ENCODE results near the gene PCDHB8.
"Not testable (repeated sequence)": the region's sequence is repeated elsewhere in the genome, so short reads cannot be mapped to it uniquely, and the experiment has no call there.

DNA sequence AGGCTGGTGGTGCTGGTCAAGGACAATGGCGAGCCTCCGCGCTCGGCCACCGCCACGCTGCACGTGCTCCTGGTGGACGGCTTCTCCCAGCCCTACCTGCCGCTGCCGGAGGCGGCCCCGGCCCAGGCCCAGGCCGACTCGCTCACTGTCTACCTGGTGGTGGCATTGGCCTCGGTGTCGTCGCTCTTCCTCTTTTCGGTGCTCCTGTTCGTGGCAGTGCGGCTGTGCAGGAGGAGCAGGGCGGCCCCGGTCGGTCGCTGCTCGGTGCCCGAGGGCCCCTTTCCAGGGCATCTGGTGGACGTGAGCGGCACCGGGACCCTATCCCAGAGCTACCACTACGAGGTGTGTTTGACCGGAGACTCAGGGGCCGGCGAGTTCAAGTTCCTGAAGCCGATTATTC is 40.2 kb upstream of the PCDHB8 start:
- TF ChIP-seq, protein P1, sequence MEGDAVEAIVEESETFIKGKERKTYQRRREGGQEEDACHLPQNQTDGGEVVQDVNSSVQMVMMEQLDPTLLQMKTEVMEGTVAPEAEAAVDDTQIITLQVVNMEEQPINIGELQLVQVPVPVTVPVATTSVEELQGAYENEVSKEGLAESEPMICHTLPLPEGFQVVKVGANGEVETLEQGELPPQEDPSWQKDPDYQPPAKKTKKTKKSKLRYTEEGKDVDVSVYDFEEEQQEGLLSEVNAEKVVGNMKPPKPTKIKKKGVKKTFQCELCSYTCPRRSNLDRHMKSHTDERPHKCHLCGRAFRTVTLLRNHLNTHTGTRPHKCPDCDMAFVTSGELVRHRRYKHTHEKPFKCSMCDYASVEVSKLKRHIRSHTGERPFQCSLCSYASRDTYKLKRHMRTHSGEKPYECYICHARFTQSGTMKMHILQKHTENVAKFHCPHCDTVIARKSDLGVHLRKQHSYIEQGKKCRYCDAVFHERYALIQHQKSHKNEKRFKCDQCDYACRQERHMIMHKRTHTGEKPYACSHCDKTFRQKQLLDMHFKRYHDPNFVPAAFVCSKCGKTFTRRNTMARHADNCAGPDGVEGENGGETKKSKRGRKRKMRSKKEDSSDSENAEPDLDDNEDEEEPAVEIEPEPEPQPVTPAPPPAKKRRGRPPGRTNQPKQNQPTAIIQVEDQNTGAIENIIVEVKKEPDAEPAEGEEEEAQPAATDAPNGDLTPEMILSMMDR (conservative IDR thresholded peaks at IDR 0.05 in 1 of 2, IDR thresholded peaks at IDR 0.05 in 1 of 2; ENCODE audit: extremely low read depth in 1 of 2, insufficient read depth in 1 of 2, low read depth in 1 of 2, low read length in 2 of 2): not testable (repeated sequence)
- TF ChIP-seq EZH2 (IDR thresholded peaks at IDR 0.05; ENCODE audit: borderline replicate concordance, low read length): not testable (repeated sequence)
